Small intestine (tissue), 4 donors: ENCODE measurements around the gene TRPM6. TPM values are rescaled to one million over a fixed set of nuclear protein-coding genes. Genes with fewer than 3 reads are reported as not detected.

Experiments used
- polyA plus RNA-seq, 4 donors: library from polyadenylated mRNA; stranded (reverse) in 3 of 4; unstranded in 1 of 4; fragments of 200-250 nt in 3 of 4; fragments of 120-200 nt in 1 of 4; gene quantifications; one replicate each; pipeline versions ENCODE4 v1.2.1 to v1.2.3, GENCODE V29; 2013
- donor health status: healthy with polysubstance abuse.
- donor health status: Bipolar disorder and iron deficiency.
- donor health status: healthy.

The TRPM6 gene
- polyA plus RNA-seq, 4 donors: 0.73 to 5.4 (median 2.1) TPM

Other genes starting within 250 kb of the TRPM6 start
- gene C9orf40, start 65.0 kb upstream of the TRPM6 start, polyA plus RNA-seq: 10 to 100 TPM in 3 of 4 donors, 1 to 10 TPM in 1; 9.5 to 20.8 (median 11.4) TPM
- gene CARNMT1, start 140.4 kb upstream of the TRPM6 start, polyA plus RNA-seq: 10 to 100 TPM in 2 of 4 donors, 1 to 10 TPM in 2; 6.8 to 19.4 (median 10.1) TPM
- gene NMRK1, start 200.2 kb upstream of the TRPM6 start, polyA plus RNA-seq: 10 to 100 TPM; 19.9 to 95.7 (median 47.9) TPM
- 10 to 100 TPM; 37.0 to 48.9 (median 43.5) TPM for gene OSTF1, start 200.6 kb upstream of the TRPM6 start, polyA plus RNA-seq